GM18519 (cell line): ENCODE data around the gene ATP8B4.

ENCODE experiments used
- ATAC-seq: cut with Tn5 transposase; IDR thresholded peaks from one replicate; pipeline ENCODE4 v1.9.1; 2021; ENCODE audit warnings: mild to moderate bottlenecking, moderate library complexity; ENCODE audit not compliant: unreplicated experiment, low FRiP score

Gene ATP8B4

GRCh38 chr15:50067254-50067653 lies 51.8 kb downstream of the ATP8B4 start:
- no peak for ATAC-seq

- no peak for ATAC-seq
Observed at GRCh38 chr15:50066666-50067065, 52.4 kb downstream of the ATP8B4 start.

- ATAC-seq = no peak
Observed at GRCh38 chr15:50066202-50066601, 52.8 kb downstream of the ATP8B4 start.

- ATAC-seq = no peak
Observed at GRCh38 chr15:50065279-50065678, 53.8 kb downstream of the ATP8B4 start.

- no peak for ATAC-seq
Observed at GRCh38 chr15:50064673-50065072, 54.4 kb downstream of the ATP8B4 start.

GRCh38 chr15:50063226-50063625 lies 55.8 kb downstream of the ATP8B4 start:
- ATAC-seq = no peak

GRCh38 chr15:50061503-50061902 lies 57.5 kb downstream of the ATP8B4 start:
- ATAC-seq = no peak

GRCh38 chr15:50059883-50060282 lies 59.1 kb downstream of the ATP8B4 start:
- no peak for ATAC-seq

- ATAC-seq = no peak
Observed at GRCh38 chr15:50059203-50059772, 59.7 kb downstream of the ATP8B4 start.

- ATAC-seq = no peak
Observed at GRCh38 chr15:50057905-50058639, 61.0 kb downstream of the ATP8B4 start.

GRCh38 chr15:50057196-50057595 lies 61.8 kb downstream of the ATP8B4 start:
- no peak for ATAC-seq

- no peak for ATAC-seq
Observed at GRCh38 chr15:50055750-50056157, 63.3 kb downstream of the ATP8B4 start.

GRCh38 chr15:50055332-50055731 lies 63.7 kb downstream of the ATP8B4 start:
- no peak for ATAC-seq

- ATAC-seq = no peak
Observed at GRCh38 chr15:50053055-50053856, 65.8 kb downstream of the ATP8B4 start.

GRCh38 chr15:50051811-50052419 lies 67.1 kb downstream of the ATP8B4 start:
- no peak for ATAC-seq

- no peak for ATAC-seq
Observed at GRCh38 chr15:50050986-50051743, 67.9 kb downstream of the ATP8B4 start.

- ATAC-seq = no peak
Observed at GRCh38 chr15:50049871-50050270, 69.2 kb downstream of the ATP8B4 start.

- ATAC-seq = no peak
Observed at GRCh38 chr15:50046867-50047266, 72.2 kb downstream of the ATP8B4 start.

- ATAC-seq = no peak
Observed at GRCh38 chr15:50046159-50046558, 72.9 kb downstream of the ATP8B4 start.

- no peak for ATAC-seq
Observed at GRCh38 chr15:50044904-50045303, 74.1 kb downstream of the ATP8B4 start.
